HG02623 (cell line): ENCODE data around the gene OTULIN.

Experiments used
- ATAC-seq: cut with Tn5 transposase; IDR thresholded peaks from one replicate; pipeline ENCODE4 v1.9.1; 2021; ENCODE audit warnings: moderate library complexity; ENCODE audit not compliant: unreplicated experiment

OTULIN gene

GRCh38 chr5:14739981-14740380 lies 75.5 kb downstream of the OTULIN start:
- ATAC-seq = no peak

- no peak for ATAC-seq
These were observed 76.6 kb downstream of the OTULIN start for GRCh38 chr5:14741131-14741530.

GRCh38 chr5:14741801-14742440 lies 77.4 kb downstream of the OTULIN start:
- ATAC-seq = no peak

GRCh38 chr5:14742498-14742897 lies 78.0 kb downstream of the OTULIN start:
- ATAC-seq = no peak

- no peak for ATAC-seq
These were observed 79.2 kb downstream of the OTULIN start for GRCh38 chr5:14743601-14744295.

GRCh38 chr5:14744296-14745187 lies 80.0 kb downstream of the OTULIN start:
- ATAC-seq = no peak

GRCh38 chr5:14745188-14745563 lies 80.7 kb downstream of the OTULIN start:
- no peak for ATAC-seq

GRCh38 chr5:14745753-14746152 lies 81.2 kb downstream of the OTULIN start:
- ATAC-seq = no peak

- ATAC-seq = no peak
These were observed 83.8 kb downstream of the OTULIN start for GRCh38 chr5:14748180-14748900.
